LoVo (cell line): ENCODE results near the gene RACGAP1.

ENCODE experiments used
- DNase-seq: peaks from one replicate; pipeline ENCODE4 v3.0.0-alpha.2; 2016; ENCODE audit warnings: low spot score

The RACGAP1 gene

DNA sequence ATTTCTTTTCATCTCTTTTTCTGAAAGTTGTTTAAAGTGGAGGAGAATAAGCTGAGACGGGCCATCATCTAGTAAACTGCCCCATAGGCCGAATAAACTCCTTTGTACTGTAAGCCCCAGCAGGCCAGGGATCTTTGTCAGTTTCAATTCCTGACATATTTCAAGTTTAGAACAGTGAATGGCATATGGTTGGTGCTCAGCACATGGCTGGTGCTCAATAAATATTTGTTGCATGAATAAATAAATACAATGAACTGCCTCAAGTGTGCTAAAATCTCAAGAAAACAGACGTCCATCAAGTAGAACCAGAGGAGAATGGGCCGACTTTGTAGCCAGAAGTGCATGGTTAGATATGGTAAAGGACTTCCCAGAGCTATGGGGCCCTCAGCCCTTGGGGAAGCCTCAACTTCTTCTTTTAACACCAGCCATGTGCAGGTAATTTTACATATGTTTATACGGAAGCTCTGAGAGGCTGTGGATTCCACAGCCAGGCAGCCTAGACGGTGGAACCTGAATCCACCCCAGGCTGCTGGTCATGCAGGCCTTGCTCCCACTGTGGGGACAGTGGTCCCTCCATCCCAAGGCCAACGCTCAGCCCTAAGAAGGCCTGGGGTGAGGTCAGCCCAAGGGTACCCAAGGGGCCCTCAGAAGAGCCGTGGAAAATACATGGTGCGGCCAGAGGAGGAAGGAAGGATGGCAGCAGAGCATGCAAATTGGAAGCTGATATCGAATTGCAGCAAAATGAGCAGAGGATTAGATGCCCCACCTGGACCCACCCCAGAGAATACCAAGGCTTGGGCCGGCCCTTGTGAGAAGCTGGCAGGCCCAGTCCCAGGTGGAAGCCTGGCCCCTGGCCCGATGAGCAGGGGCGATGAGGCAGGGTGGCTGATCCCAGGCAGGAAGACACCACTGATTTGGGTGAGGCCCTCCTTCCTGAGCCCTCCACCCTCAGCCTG is 83.5 kb downstream of the RACGAP1 start:
- no peak for DNase-seq

DNA sequence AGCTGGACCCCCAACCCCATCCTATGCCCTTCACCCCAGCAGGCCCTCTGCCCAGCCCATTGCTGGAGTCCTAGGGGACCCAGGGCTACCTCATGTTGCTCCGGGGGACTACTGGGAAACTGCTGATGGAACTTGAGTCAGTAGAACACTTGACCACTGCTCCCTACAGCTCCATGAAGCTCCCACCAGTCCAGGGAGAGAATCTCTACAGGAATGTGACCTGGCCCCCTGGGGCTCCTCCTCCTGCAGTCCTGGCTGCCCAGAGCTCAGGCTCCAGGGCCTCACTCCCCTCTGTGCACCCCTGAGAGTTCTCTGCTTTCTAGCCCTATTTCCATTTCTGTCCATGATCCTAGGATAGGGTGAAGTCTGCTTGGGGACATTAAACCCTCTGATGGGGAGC is 85.6 kb downstream of the RACGAP1 start:
- DNase-seq: no peak

DNA sequence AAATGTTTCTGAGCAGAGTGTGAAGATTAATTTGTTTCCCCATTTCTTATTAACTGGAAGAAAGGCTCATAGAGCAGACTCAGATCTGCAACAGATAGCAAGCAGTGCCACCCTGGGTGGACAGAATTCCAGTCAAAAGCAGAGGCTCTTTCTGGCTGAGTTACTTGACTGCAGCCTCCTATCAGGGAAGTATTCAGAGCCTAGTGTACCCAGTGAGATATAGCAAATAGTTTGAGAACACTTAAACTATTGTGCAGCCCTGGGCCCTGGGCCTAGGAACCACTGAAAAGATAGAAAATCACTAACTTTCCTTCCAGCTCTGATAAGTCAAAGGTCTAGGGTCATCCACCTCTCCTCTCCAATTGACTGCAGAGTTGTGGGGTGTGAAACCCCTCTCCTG is 86.0 kb downstream of the RACGAP1 start:
- DNase-seq: no peak
